IPS-NIHi7 (cell line): ENCODE measurements around the gene RABGAP1L.
A peak's percentile ranks its signal among the peaks of the same experiment; 100 is the strongest.
"Not testable (repeated sequence)": the region's sequence is repeated elsewhere in the genome, so short reads cannot be mapped to it uniquely, and the experiment has no call there.

Source experiments
- DNase-seq: peaks from one replicate; pipeline ENCODE4 v3.0.0; 2012; ENCODE audit warnings: mixed read lengths; ENCODE audit errors: extremely low spot score

The RABGAP1L gene

GRCh38 chr1:174870319-174870718 is 711.0 kb downstream of the RABGAP1L start:
- no peak for DNase-seq

GRCh38 chr1:174871886-174872285 is 712.6 kb downstream of the RABGAP1L start:
- DNase-seq = peak; percentile 24

- DNase-seq = no peak
Measured at GRCh38 chr1:174872615-174873058, 713.3 kb downstream of the RABGAP1L start.

GRCh38 chr1:174874331-174875053 is 715.2 kb downstream of the RABGAP1L start:
- DNase-seq = peak; percentile 58

GRCh38 chr1:174875306-174875705 is 716.0 kb downstream of the RABGAP1L start:
- DNase-seq = peak; percentile 38

- DNase-seq = no peak
Measured at GRCh38 chr1:174877208-174877673, 717.9 kb downstream of the RABGAP1L start.

GRCh38 chr1:174880171-174880570 is 720.9 kb downstream of the RABGAP1L start:
- no peak for DNase-seq

- peak; percentile 36 for DNase-seq
Measured at GRCh38 chr1:174883409-174883808, 724.1 kb downstream of the RABGAP1L start.

- DNase-seq = no peak
Measured at GRCh38 chr1:174884038-174884437, 724.7 kb downstream of the RABGAP1L start.

- no peak for DNase-seq
Measured at GRCh38 chr1:174884566-174884965, 725.2 kb downstream of the RABGAP1L start.

- no peak for DNase-seq
Measured at GRCh38 chr1:174890024-174890423, 730.7 kb downstream of the RABGAP1L start.

- DNase-seq = no peak
Measured at GRCh38 chr1:174892016-174892415, 732.7 kb downstream of the RABGAP1L start.

GRCh38 chr1:174894117-174894762 is 734.9 kb downstream of the RABGAP1L start:
- no peak for DNase-seq

GRCh38 chr1:174895610-174896009 is 736.3 kb downstream of the RABGAP1L start:
- not testable (repeated sequence) for DNase-seq

GRCh38 chr1:174898102-174898797 is 738.9 kb downstream of the RABGAP1L start:
- no peak for DNase-seq

- DNase-seq = no peak
Measured at GRCh38 chr1:174900317-174900716, 741.0 kb downstream of the RABGAP1L start.

GRCh38 chr1:174902531-174903099 is 743.3 kb downstream of the RABGAP1L start:
- no peak for DNase-seq

- DNase-seq = no peak
Measured at GRCh38 chr1:174911606-174912005, 752.3 kb downstream of the RABGAP1L start.

- DNase-seq = no peak
Measured at GRCh38 chr1:174912264-174912663, 752.9 kb downstream of the RABGAP1L start.

GRCh38 chr1:174913225-174913903 is 754.0 kb downstream of the RABGAP1L start:
- no peak for DNase-seq

GRCh38 chr1:174914991-174915390 is 755.7 kb downstream of the RABGAP1L start:
- no peak for DNase-seq

GRCh38 chr1:174916846-174917245 is 757.5 kb downstream of the RABGAP1L start:
- DNase-seq = no peak
